A549 (cell line): Measurements from ENCODE around the gene TTC8. TPM values are rescaled to one million over a fixed set of nuclear protein-coding genes. Genes with fewer than 3 reads are reported as not detected.

ENCODE experiments used
- ATAC-seq, 2 experiments: fragments of 200-7000 bp in 1 of 2; fragments of >200 bp in 1 of 2; cut with Nextera tagmentation in 1 of 2; cut with Tn5 transposase in 1 of 2; 3 replicates each; pipeline versions ENCODE4 v1.8.0 to v1.9.1; 2018 to 2020; ENCODE audit warnings: mild to moderate bottlenecking in 1 of 2, moderate library complexity in 1 of 2
- CTCF ChIA-PET: fragments of 300-600 bp; sonication (Branson Sonifier 250); formaldehyde crosslinking; extraction: SDS; loops from one replicate; lab custom pipeline; 2021; ENCODE audit warnings: antibody characterized with exemption, inconsistent platforms; lab: Yijun Ruan, JAX
- POLR2A ChIA-PET: fragments of 350-600 bp; formaldehyde crosslinking; extraction: SDS; loops from one replicate; lab custom pipeline; 2021; ENCODE audit warnings: antibody characterized with exemption, inconsistent platforms; lab: Yijun Ruan, JAX
- DNase-seq, 2 experiments: peaks; one replicate each; pipeline versions ENCODE4 v3.0.0 to v3.0.0-alpha.2; 2011 to 2016; ENCODE audit warnings: low read depth in 1 of 2, low spot score in 1 of 2
- FAIRE-seq: peaks from 2 replicates; lab custom pipeline; 2011; peaks lifted over from hg19 to GRCh38; lab: Jason Lieb, UNC
- H3K27ac ChIP-seq, 2 experiments: fragments of >200 bp; sonication (Bioruptor Twin); formaldehyde crosslinking; 3 replicates each; pipeline ENCODE4 v1.5.1; 2016 to 2017
- H3K4me1 ChIP-seq: fragments of >200 bp; sonication (Bioruptor Twin); formaldehyde crosslinking; 3 replicates; pipeline ENCODE4 v1.6.1; 2016
- H3K4me2 ChIP-seq: fragments of >200 bp; sonication (Bioruptor Twin); formaldehyde crosslinking; 3 replicates; pipeline ENCODE4 v1.6.1; 2016
- H3K4me3 ChIP-seq: fragments of >200 bp; sonication (Bioruptor Twin); formaldehyde crosslinking; 3 replicates; pipeline ENCODE4 v1.5.1; 2016
- H3K9me3 ChIP-seq: fragments of >200 bp; sonication (Bioruptor Twin); formaldehyde crosslinking; 3 replicates; pipeline ENCODE4 v1.6.1; 2016
- BHLHE40 ChIP-seq: IDR thresholded peaks from 2 replicates; pipeline ENCODE4 v1.6.1; 2012; ENCODE audit warnings: low read depth, low read length, inconsistent platforms
- CEBPB ChIP-seq, 2 experiments: fragments of >200 bp in 1 of 2; sonication (Bioruptor Twin) in 1 of 2; formaldehyde crosslinking in 1 of 2; IDR thresholded peaks; 2 replicates each; pipeline ENCODE4 v1.6.1; 2012 to 2016
- ESRRA ChIP-seq: fragments of 150-350 bp; IDR thresholded peaks from 2 replicates; pipeline ENCODE4 v1.6.1; 2014; ENCODE audit warnings: mild to moderate bottlenecking, low read length, borderline replicate concordance
- FOSB ChIP-seq: fragments of 250-450 bp; sonication (Bioruptor Pico); IDR thresholded peaks from 2 replicates; pipeline ENCODE4 v1.5.0; 2020; ENCODE audit warnings: mild to moderate bottlenecking, moderate library complexity
- HDAC2 ChIP-seq: fragments of 200-600 bp; sonication (generic); IDR thresholded peaks from 2 replicates; pipeline ENCODE4 v1.6.1; 2016
- JUN ChIP-seq, 2 experiments: fragments of >200 bp; sonication (Bioruptor Twin); formaldehyde crosslinking; IDR thresholded peaks; 2 replicates in 1 of 2; 3 replicates in 1 of 2; pipeline ENCODE4 v1.6.1; 2016 to 2017
- KDM1A ChIP-seq: fragments of 200-600 bp; sonication (generic); IDR thresholded peaks from 2 replicates; pipeline ENCODE4 v1.6.1; 2016; ENCODE audit warnings: low read depth, mild to moderate bottlenecking
- NFE2L2 ChIP-seq: fragments of 150-350 bp; conservative IDR thresholded peaks from 2 replicates; pipeline ENCODE4 v1.6.1; 2014; ENCODE audit warnings: low read length
- POLR2A ChIP-seq: IDR thresholded peaks from 2 replicates; pipeline ENCODE4 v1.6.1; 2012; ENCODE audit warnings: mild to moderate bottlenecking, low read length
- POLR2AphosphoS2 ChIP-seq: conservative IDR thresholded peaks from 2 replicates; pipeline ENCODE4 v1.6.1; 2012; ENCODE audit warnings: low read length, improper control_type of control experiment, inconsistent platforms
- RAD21 ChIP-seq, 2 experiments: fragments of >200 bp in 1 of 2; sonication (Bioruptor Twin) in 1 of 2; formaldehyde crosslinking in 1 of 2; IDR thresholded peaks in 1 of 2; conservative IDR thresholded peaks in 1 of 2; 2 replicates in 1 of 2; 3 replicates in 1 of 2; pipeline ENCODE4 v1.6.1; 2012 to 2018; ENCODE audit warnings: inconsistent platforms in 1 of 2
- RCOR1 ChIP-seq: fragments of 150-350 bp; IDR thresholded peaks from 2 replicates; pipeline ENCODE4 v1.6.1; 2014; ENCODE audit warnings: antibody characterized with exemption, low read length, low read depth
- TFCP2L1 ChIP-seq: fragments of 250-450 bp; sonication (Bioruptor Pico); IDR thresholded peaks from 2 replicates; pipeline ENCODE4 v1.5.0; 2021; ENCODE audit warnings: mild to moderate bottlenecking
- TP53 ChIP-seq: fragments of 250-450 bp; sonication (Bioruptor Pico); IDR thresholded peaks from 2 replicates; pipeline ENCODE4 v1.5.0; 2021; ENCODE audit warnings: mild to moderate bottlenecking, moderate library complexity
- ZNF302 ChIP-seq: fragments of 250-450 bp; sonication (Bioruptor Pico); IDR thresholded peaks from 2 replicates; pipeline ENCODE4 v1.9.0; 2021; ENCODE audit warnings: inconsistent platforms, mild to moderate bottlenecking, moderate library complexity
- WGBS: methylation state at CpG from one replicate; pipeline ENCODE4 v1.1.6; 2017; ENCODE audit errors: missing lambda C conversion rate; 5-methylcytosine and 5-hydroxymethylcytosine counted together
- polyA plus RNA-seq, 4 experiments: library from polyadenylated mRNA; depleted of rRNA in 3 of 4; stranded (reverse); fragments of >200 nt; fragmentation: RNase III in 1 of 4; extraction: RNeasy Plus Mini Kit Qiagen cat#74134 plus additional on column Dnase treatment in 1 of 4; gene quantifications; 2 replicates in 3 of 4; 3 replicates in 1 of 4; pipeline ENCODE4 v1.2.3, GENCODE V29; 2011 to 2017
- TF ChIP-seq, protein P1 (sequence below): fragments of 150-350 bp; IDR thresholded peaks from 2 replicates; pipeline ENCODE4 v1.6.1; 2014; ENCODE audit warnings: low read depth, mild to moderate bottlenecking, low read length
- TF ChIP-seq, protein P2 (sequence below): IDR thresholded peaks from 2 replicates; pipeline ENCODE4 v1.6.1; 2012
- TF ChIP-seq, protein P3 (sequence below): IDR thresholded peaks from 2 replicates; pipeline ENCODE4 v1.6.1; 2012; ENCODE audit warnings: low read depth, borderline replicate concordance
- TF ChIP-seq, protein P4 (sequence below): fragments of 250-450 bp; sonication (Bioruptor Pico); IDR thresholded peaks from 2 replicates; pipeline ENCODE4 v1.5.0; 2020; ENCODE audit warnings: low read depth, mild to moderate bottlenecking, moderate library complexity
- TF ChIP-seq, protein P5 (sequence below): fragments of >200 bp; sonication (Bioruptor Twin); formaldehyde crosslinking; IDR thresholded peaks from 2 replicates; pipeline ENCODE4 v1.6.1; 2016
- TF ChIP-seq, protein P6 (sequence below): fragments of >200 bp; sonication (Bioruptor Twin); formaldehyde crosslinking; IDR thresholded peaks from 3 replicates; pipeline ENCODE4 v1.6.1; 2016
- TF ChIP-seq, protein P7 (sequence below): fragments of 250-450 bp; sonication (Bioruptor Pico); IDR thresholded peaks from 2 replicates; pipeline ENCODE4 v1.5.0; 2021; ENCODE audit warnings: mild to moderate bottlenecking, moderate library complexity, borderline replicate concordance

Gene TTC8
- polyA plus RNA-seq, 2 of the 4 experiments (the other 2 are of a cell fraction), result 36.6 to 56.8 TPM

DNA sequence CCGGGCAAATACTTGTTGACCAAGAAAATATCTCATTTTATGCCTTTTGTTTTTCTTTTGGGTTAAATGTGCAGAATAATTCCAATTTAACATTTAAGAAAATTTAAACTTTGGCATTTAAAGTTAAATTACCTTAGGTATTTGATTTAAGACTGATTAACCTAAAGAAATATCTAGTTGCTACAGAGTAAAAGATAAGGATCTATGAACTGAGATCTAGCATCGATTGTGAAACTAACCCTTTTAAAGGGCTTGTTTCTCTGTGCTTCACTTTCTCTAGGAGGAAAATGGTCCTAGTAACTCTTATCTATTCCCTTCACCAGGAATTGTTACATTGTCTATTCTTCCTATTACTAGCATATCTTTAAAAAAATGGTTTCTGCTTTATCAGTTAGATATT, 2.6 kb upstream of the TTC8 start:
- ChIA-PET POLR2A (no interaction called here), CTCF (no interaction called here)
- H3K4me1 ChIP-seq, result peaks cover 11% of the 10 kb centered on the region
- ATAC-seq (no peak), FAIRE-seq (no peak), DNase-seq (no peak)
- H3K4me2 ChIP-seq, result no peak overlapping the region
- H3K4me3 ChIP-seq, result no peak overlapping the region
- WGBS, result 43% methylated on average over 2 of the region's 2 CpGs
- H3K9me3 ChIP-seq, result no peaks in the 10 kb centered on the region
- no peak overlapping the region for H3K27ac ChIP-seq
- no peak for TF ChIP-seq RCOR1
- TF ChIP-seq, protein P1, sequence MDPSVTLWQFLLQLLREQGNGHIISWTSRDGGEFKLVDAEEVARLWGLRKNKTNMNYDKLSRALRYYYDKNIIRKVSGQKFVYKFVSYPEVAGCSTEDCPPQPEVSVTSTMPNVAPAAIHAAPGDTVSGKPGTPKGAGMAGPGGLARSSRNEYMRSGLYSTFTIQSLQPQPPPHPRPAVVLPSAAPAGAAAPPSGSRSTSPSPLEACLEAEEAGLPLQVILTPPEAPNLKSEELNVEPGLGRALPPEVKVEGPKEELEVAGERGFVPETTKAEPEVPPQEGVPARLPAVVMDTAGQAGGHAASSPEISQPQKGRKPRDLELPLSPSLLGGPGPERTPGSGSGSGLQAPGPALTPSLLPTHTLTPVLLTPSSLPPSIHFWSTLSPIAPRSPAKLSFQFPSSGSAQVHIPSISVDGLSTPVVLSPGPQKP, result no peak
- TF ChIP-seq, protein P2, sequence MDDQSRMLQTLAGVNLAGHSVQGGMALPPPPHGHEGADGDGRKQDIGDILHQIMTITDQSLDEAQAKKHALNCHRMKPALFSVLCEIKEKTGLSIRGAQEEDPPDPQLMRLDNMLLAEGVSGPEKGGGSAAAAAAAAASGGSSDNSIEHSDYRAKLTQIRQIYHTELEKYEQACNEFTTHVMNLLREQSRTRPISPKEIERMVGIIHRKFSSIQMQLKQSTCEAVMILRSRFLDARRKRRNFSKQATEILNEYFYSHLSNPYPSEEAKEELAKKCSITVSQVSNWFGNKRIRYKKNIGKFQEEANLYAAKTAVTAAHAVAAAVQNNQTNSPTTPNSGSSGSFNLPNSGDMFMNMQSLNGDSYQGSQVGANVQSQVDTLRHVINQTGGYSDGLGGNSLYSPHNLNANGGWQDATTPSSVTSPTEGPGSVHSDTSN, result no peak
- TF ChIP-seq TFCP2L1 (CRISPR knock-in tag), result no peak

DNA sequence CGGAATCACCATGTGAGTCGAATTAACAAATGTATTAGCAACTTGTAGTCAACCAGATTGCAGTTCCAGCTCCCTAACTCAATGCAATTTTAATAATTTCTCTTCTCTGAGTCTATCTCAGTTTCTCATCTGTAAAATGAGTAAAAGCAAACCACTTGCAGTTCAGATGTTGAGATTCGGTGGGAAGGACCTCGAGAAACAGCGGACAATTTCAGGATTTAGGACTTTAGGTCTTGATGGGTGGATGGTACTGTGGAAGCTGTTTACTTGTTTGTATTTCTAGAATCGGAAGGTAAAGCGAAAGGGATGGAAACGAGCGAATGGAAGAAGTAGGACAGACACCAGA, 510 bp upstream of the TTC8 start:
- Histone ChIP-seq H3K4me3 (peak overlapping the region; percentile 85), H3K27ac (peak overlapping the region; percentile 93 to 96), H3K4me2 (peak overlapping the region; percentile 83), H3K9me3 (no peaks in the 10 kb centered on the region)
- ATAC-seq (peak; percentile 21 to 28), DNase-seq (no peak), FAIRE-seq (no peak)
- WGBS, result 2% methylated on average over 9 of the region's 9 CpGs
- POLR2A ChIA-PET, result interaction anchor here (0.7 to 1.3 kb wide), 9 partner anchors 8 to 154 kb away, joined by 3 to 12 read pairs (median 4); partner anchors contain the start of gene EML5
- CTCF ChIA-PET, result interaction anchor here (1.4 to 4.3 kb wide), 3 partner anchors 31 to 169 kb away, joined by 3 to 19 read pairs (median 4); partner anchors contain the start of gene EML5
- TF ChIP-seq, protein P3, sequence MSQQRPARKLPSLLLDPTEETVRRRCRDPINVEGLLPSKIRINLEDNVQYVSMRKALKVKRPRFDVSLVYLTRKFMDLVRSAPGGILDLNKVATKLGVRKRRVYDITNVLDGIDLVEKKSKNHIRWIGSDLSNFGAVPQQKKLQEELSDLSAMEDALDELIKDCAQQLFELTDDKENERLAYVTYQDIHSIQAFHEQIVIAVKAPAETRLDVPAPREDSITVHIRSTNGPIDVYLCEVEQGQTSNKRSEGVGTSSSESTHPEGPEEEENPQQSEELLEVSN, result no peak
- TF ChIP-seq CEBPB (IDR thresholded peaks at IDR 0.05), result no peak
- TF ChIP-seq JUN (IDR thresholded peaks at IDR 0.05), result no peak
- TF ChIP-seq, protein P4, sequence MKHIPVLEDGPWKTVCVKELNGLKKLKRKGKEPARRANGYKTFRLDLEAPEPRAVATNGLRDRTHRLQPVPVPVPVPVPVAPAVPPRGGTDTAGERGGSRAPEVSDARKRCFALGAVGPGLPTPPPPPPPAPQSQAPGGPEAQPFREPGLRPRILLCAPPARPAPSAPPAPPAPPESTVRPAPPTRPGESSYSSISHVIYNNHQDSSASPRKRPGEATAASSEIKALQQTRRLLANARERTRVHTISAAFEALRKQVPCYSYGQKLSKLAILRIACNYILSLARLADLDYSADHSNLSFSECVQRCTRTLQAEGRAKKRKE, result no peak
- TF ChIP-seq FOSB (CRISPR knock-in tag), result no peak
- no peak for TF ChIP-seq BHLHE40
- TF ChIP-seq RAD21 (conservative IDR thresholded peaks at IDR 0.05 in 1 of 2, IDR thresholded peaks at IDR 0.05 in 1 of 2), result no peak
- TF ChIP-seq KDM1A, result no peak
- no peak for TF ChIP-seq HDAC2
- no peak for TF ChIP-seq ESRRA
- TF ChIP-seq ZNF302 (CRISPR knock-in tag), result no peak
- TF ChIP-seq POLR2A, result no peak
- no peak for TF ChIP-seq TFCP2L1 (CRISPR knock-in tag)
- TF ChIP-seq TP53, result no peak
- TF ChIP-seq, protein P5, sequence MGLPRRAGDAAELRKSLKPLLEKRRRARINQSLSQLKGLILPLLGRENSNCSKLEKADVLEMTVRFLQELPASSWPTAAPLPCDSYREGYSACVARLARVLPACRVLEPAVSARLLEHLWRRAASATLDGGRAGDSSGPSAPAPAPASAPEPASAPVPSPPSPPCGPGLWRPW, result no peak
- TF ChIP-seq, protein P2, result no peak
- TF ChIP-seq, protein P6, sequence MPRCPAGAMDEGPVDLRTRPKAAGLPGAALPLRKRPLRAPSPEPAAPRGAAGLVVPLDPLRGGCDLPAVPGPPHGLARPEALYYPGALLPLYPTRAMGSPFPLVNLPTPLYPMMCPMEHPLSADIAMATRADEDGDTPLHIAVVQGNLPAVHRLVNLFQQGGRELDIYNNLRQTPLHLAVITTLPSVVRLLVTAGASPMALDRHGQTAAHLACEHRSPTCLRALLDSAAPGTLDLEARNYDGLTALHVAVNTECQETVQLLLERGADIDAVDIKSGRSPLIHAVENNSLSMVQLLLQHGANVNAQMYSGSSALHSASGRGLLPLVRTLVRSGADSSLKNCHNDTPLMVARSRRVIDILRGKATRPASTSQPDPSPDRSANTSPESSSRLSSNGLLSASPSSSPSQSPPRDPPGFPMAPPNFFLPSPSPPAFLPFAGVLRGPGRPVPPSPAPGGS, result no peak
- no peak for TF ChIP-seq POLR2AphosphoS2
- TF ChIP-seq NFE2L2, result no peak
- TF ChIP-seq, protein P7, sequence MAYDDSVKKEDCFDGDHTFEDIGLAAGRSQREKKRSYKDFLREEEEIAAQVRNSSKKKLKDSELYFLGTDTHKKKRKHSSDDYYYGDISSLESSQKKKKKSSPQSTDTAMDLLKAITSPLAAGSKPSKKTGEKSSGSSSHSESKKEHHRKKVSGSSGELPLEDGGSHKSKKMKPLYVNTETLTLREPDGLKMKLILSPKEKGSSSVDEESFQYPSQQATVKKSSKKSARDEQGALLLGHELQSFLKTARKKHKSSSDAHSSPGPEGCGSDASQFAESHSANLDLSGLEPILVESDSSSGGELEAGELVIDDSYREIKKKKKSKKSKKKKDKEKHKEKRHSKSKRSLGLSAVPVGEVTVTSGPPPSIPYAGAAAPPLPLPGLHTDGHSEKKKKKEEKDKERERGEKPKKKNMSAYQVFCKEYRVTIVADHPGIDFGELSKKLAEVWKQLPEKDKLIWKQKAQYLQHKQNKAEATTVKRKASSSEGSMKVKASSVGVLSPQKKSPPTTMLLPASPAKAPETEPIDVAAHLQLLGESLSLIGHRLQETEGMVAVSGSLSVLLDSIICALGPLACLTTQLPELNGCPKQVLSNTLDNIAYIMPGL, result no peak
- TF ChIP-seq, all 56 proteins: peak for 0
- peaks cover 23% of the 10 kb centered on the region for H3K4me1 ChIP-seq
